Endothelial cell of umbilical vein (primary cell): Measurements from ENCODE around the gene KIF6. TPM values are rescaled to one million over a fixed set of nuclear protein-coding genes. Genes with fewer than 3 reads are reported as not detected.

Experiments
- BruUV-seq: library from RNA; stranded (reverse); fragments of 400-500 nt; replicated peaks from 2 replicates; lab custom pipeline; 2021; lab: Mats Ljungman, UMichigan
- CTCF ChIA-PET: fragments of 300-600, 350-600 bp; sonication (Branson Sonifier 250); formaldehyde crosslinking; loops from one replicate; lab custom pipeline; 2021; ENCODE audit warnings: antibody characterized with exemption, inconsistent platforms; lab: Charles Lee
- POLR2A ChIA-PET: fragments of 300-600, 350-600 bp; sonication (Branson Sonifier 250); formaldehyde crosslinking; loops from one replicate; lab custom pipeline; 2021; ENCODE audit warnings: antibody characterized with exemption, inconsistent platforms; lab: Charles Lee
- DNase-seq: peaks from one replicate; pipeline ENCODE4 v3.0.0-alpha.2; 2011; ENCODE audit warnings: low read depth, low spot score
- FAIRE-seq: peaks from 2 replicates; lab custom pipeline; 2011; peaks lifted over from hg19 to GRCh38; lab: Jason Lieb, UNC
- H2AFZ ChIP-seq: 2 replicates; pipeline ENCODE4 v1.6.0; 2012; ENCODE audit warnings: low read depth, low read length, control low read depth, inconsistent platforms
- H3K27ac ChIP-seq: 2 replicates; pipeline ENCODE4 v1.5.1; 2011; ENCODE audit warnings: low read depth, mild to moderate bottlenecking, control low read depth, low read length, moderate library complexity; ENCODE audit not compliant: insufficient read depth
- H3K27me3 ChIP-seq, 2 experiments: 2 replicates each; pipeline versions ENCODE4 v1.6.0 to v1.6.1; 2011; ENCODE audit warnings: low read length in 2 of 2, mixed read lengths in 1 of 2; ENCODE audit not compliant: control insufficient read depth in 2 of 2, insufficient read depth in 2 of 2
- H3K36me3 ChIP-seq, 2 experiments: 2 replicates in 1 of 2; 3 replicates in 1 of 2; pipeline ENCODE4 v1.5.1; 2011; ENCODE audit warnings: low read length in 2 of 2, mild to moderate bottlenecking in 1 of 2, moderate library complexity in 1 of 2; ENCODE audit not compliant: control insufficient read depth in 2 of 2, insufficient read depth in 2 of 2; ENCODE audit errors: extremely low read depth in 1 of 2
- H3K4me1 ChIP-seq: 3 replicates; pipeline ENCODE4 v1.5.1; 2011; ENCODE audit warnings: mild to moderate bottlenecking, low read length; ENCODE audit not compliant: control insufficient read depth, insufficient read depth; ENCODE audit errors: extremely low read depth
- H3K4me2 ChIP-seq: 2 replicates; pipeline ENCODE4 v1.6.1; 2011; ENCODE audit warnings: low read length, control low read depth, mixed read lengths; ENCODE audit not compliant: insufficient read depth
- H3K4me3 ChIP-seq, 3 experiments: fragments of 200-600 bp in 1 of 3; sonication (generic), shearing (Covaris generic) in 1 of 3; replicated peaks in 1 of 3; 2 replicates each; pipeline ENCODE4 v1.5.1; 2011 to 2016; ENCODE audit warnings: control low read depth in 3 of 3, low read length in 3 of 3, mild to moderate bottlenecking in 2 of 3, inconsistent platforms in 1 of 3, low read depth in 1 of 3, moderate library complexity in 1 of 3; ENCODE audit not compliant: insufficient read depth in 1 of 3
- H3K79me2 ChIP-seq: 2 replicates; pipeline ENCODE4 v1.6.0; 2012; ENCODE audit warnings: low read length, inconsistent platforms; ENCODE audit not compliant: control insufficient read depth, insufficient read depth
- H3K9ac ChIP-seq: replicated peaks from 2 replicates; pipeline ENCODE3; 2011; ENCODE audit warnings: low read length, control low read depth; ENCODE audit not compliant: insufficient read depth; ENCODE audit errors: extremely low read depth
- H3K9me1 ChIP-seq: replicated peaks from 3 replicates; pipeline ENCODE4 v1.6.0; 2011; ENCODE audit warnings: mild to moderate bottlenecking, low read length; ENCODE audit not compliant: control insufficient read depth, insufficient read depth; ENCODE audit errors: extremely low read depth
- H3K9me3 ChIP-seq: replicated peaks from 2 replicates; pipeline ENCODE4 v1.5.1; 2012; ENCODE audit warnings: low read length, inconsistent platforms; ENCODE audit not compliant: control insufficient read depth, insufficient read depth
- H4K20me1 ChIP-seq: replicated peaks from 2 replicates; pipeline ENCODE3; 2011; ENCODE audit warnings: mild to moderate bottlenecking, low read length; ENCODE audit not compliant: control insufficient read depth, insufficient read depth; ENCODE audit errors: extremely low read depth
- CTCF ChIP-seq, 2 donors: IDR thresholded peaks; 1 replicate in 1 of 2; 2 replicates in 1 of 2; pipeline ENCODE4 v1.5.1; 2011; ENCODE audit warnings: low read length in 2 of 2, mild to moderate bottlenecking in 2 of 2, moderate library complexity in 2 of 2, control low read depth in 1 of 2, inconsistent platforms in 1 of 2, low read depth in 1 of 2; ENCODE audit not compliant: insufficient read depth in 1 of 2; ENCODE audit errors: extremely low read depth in 1 of 2
- FOS ChIP-seq: IDR thresholded peaks from 2 replicates; pipeline ENCODE4 v1.6.1; 2011; ENCODE audit warnings: mild to moderate bottlenecking, low read length, moderate library complexity, borderline replicate concordance; ENCODE audit not compliant: insufficient read depth
- JUN ChIP-seq: IDR thresholded peaks from 2 replicates; pipeline ENCODE4 v1.6.1; 2011; ENCODE audit warnings: borderline replicate concordance, low read depth; ENCODE audit not compliant: insufficient read length, insufficient read depth
- POLR2A ChIP-seq: IDR thresholded peaks from 2 replicates; pipeline ENCODE4 v1.6.1; 2012; ENCODE audit warnings: low read depth, mild to moderate bottlenecking, control low read depth, low read length
- POLR2AphosphoS5 ChIP-seq: IDR thresholded peaks from 2 replicates; pipeline ENCODE4 v1.6.1; 2012; ENCODE audit warnings: low read depth, mild to moderate bottlenecking, control low read depth, low read length, moderate library complexity; ENCODE audit not compliant: insufficient read depth
- dilution Hi-C: fragments of 300-500 bp; cut with MboI; formaldehyde crosslinking; loops from one replicate; pipeline ENCODE4 v1.15.0; 2019; ENCODE audit warnings: low sequenced_read_pairs; ENCODE audit not compliant: extremely low pct_ligation_motif_present
- intact Hi-C: fragments of 100-400 bp; cut with micrococcal nuclease; formaldehyde crosslinking; loops from one replicate; pipeline ENCODE4 v1.10.0; 2022
- polyA plus RNA-seq, 4 experiments: library from polyadenylated mRNA; depleted of rRNA in 3 of 4; stranded (reverse) in 3 of 4; unstranded in 1 of 4; fragments of >200 nt; gene quantifications; 2 replicates each; pipeline versions ENCODE4 v1.2.1 to v1.2.3, GENCODE V29; 2011 to 2012; ENCODE audit warnings: missing spikeins in 1 of 4
- total RNA-seq: library from RNA; stranded (reverse); gene quantifications from 2 replicates; pipeline ENCODE4 v1.2.3, GENCODE V29; 2021

Gene KIF6
- total and polyA plus RNA-seq, 2 donors (not counting 3 experiments of a cell fraction or from before 2014, with no cell fraction given): not detected

DNA sequence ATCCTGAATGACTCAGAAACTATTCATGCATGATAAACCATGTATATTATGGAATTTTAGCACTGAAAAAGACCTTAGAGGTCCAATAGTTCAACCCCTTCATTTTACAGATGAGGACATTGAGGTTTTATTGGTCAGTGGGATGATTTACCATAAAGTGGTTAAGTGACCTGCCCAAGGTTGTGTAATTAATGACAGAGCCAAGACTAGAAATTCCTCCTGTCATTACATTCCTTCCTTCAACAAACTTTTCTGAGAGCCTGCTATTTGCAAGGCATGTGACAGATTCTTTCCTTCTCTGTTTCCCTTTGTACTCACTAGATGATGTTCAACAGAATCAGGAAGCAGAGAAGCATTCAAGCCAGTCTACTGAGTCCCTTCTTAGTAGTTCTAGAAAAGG, 232.0 kb downstream of the KIF6 start:
- Histone ChIP-seq H4K20me1 (no peaks in the 10 kb centered on the region), H3K4me2 (no peak overlapping the region), H3K9me3 (no peaks in the 10 kb centered on the region), H3K79me2 (no peaks in the 10 kb centered on the region), H3K9ac (no peak overlapping the region), H2AFZ (no peak overlapping the region), H3K36me3 (no peaks in the 10 kb centered on the region), H3K4me1 (no peaks in the 10 kb centered on the region), H3K27ac (no peak overlapping the region), H3K9me1 (no peaks in the 10 kb centered on the region), H3K27me3 (no peaks in the 10 kb centered on the region), H3K4me3 (no peak overlapping the region)
- no peak for FAIRE-seq
- DNase-seq: no peak
- POLR2A ChIA-PET: no interaction called here
- TF ChIP-seq POLR2AphosphoS5 (no peak), POLR2A (no peak), CTCF (IDR thresholded peaks at IDR 0.05; ENCODE audit: extremely low read depth in 1 of 2, insufficient read depth in 1 of 2, low read depth in 1 of 2, low read length in 2 of 2) (no peak)
- CTCF ChIA-PET: no interaction called here
- intact Hi-C loops: loop anchor here (10.0 kb wide), 1 partner anchor 652 kb away; no protein-coding TSS in a partner anchor
- BruUV-seq: no TSS peak
- dilution Hi-C loops: no loop called here

DNA sequence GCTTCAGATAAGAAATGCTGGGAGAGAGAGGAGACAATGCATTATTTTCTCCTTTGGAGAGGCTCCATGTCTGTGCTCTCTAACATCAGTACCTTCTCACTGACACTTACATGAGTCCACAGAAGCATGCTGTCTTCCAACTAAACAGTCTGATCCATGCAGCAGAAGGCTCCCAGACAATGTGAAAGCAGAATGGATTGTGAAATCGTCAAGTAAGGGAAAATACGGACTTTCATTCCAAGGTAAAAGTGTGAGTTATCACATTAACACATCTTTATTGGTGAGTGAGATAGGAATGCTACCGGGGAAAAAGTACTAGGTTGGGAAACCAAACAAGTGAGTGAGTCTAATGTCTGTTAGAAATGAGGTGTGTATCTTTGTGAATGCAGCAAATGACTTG, 235.1 kb downstream of the KIF6 start:
- Histone ChIP-seq H2AFZ (no peak overlapping the region), H3K9me1 (no peaks in the 10 kb centered on the region), H3K4me2 (no peak overlapping the region), H3K79me2 (no peaks in the 10 kb centered on the region), H4K20me1 (no peaks in the 10 kb centered on the region), H3K9me3 (no peaks in the 10 kb centered on the region), H3K27me3 (no peaks in the 10 kb centered on the region), H3K27ac (no peak overlapping the region), H3K36me3 (no peaks in the 10 kb centered on the region), H3K4me1 (no peaks in the 10 kb centered on the region), H3K9ac (no peak overlapping the region), H3K4me3 (no peak overlapping the region)
- no TSS peak for BruUV-seq
- DNase-seq (no peak), FAIRE-seq (no peak)
- ChIA-PET CTCF (interaction anchor here (1.1 kb wide), 1 partner anchor 45 kb away, joined by 3 read pairs; no protein-coding TSS in a partner anchor), POLR2A (no interaction called here)
- dilution Hi-C loops: no loop called here
- TF ChIP-seq FOS (no peak), JUN (no peak)
- intact Hi-C loops: loop anchor here (10.0 kb wide), 1 partner anchor 655 kb away; no protein-coding TSS in a partner anchor
